Measurements from ENCODE around the gene JAKMIP1. TPM values are rescaled to one million over a fixed set of nuclear protein-coding genes. Genes with fewer than 3 reads are reported as not detected.

Gene JAKMIP1
- total RNA-seq, 1 donor from 2014 or later = not detected

DNA sequence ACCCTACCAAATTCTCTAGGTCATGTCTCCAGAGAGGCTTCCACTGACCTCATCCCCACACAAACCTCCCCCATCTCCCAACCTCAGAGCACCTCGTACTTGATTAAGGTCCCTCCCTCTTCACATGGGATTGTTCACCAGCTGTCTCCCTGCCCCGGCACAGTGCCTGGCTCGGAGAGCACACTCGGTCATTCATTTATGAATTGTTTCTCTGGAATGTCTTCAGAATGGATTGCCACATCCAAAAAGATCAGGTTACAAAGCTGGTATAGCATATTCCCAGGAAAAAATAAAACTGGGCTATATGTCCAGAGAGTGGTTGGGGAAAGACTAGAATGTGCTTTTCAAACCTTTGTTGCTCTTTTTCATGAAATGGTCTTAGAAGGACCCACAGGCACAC is 21.6 kb downstream of the JAKMIP1 start:
- TF ChIP-seq, protein P1, sequence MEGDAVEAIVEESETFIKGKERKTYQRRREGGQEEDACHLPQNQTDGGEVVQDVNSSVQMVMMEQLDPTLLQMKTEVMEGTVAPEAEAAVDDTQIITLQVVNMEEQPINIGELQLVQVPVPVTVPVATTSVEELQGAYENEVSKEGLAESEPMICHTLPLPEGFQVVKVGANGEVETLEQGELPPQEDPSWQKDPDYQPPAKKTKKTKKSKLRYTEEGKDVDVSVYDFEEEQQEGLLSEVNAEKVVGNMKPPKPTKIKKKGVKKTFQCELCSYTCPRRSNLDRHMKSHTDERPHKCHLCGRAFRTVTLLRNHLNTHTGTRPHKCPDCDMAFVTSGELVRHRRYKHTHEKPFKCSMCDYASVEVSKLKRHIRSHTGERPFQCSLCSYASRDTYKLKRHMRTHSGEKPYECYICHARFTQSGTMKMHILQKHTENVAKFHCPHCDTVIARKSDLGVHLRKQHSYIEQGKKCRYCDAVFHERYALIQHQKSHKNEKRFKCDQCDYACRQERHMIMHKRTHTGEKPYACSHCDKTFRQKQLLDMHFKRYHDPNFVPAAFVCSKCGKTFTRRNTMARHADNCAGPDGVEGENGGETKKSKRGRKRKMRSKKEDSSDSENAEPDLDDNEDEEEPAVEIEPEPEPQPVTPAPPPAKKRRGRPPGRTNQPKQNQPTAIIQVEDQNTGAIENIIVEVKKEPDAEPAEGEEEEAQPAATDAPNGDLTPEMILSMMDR (IDR thresholded peaks at IDR 0.05; ENCODE audit: unreplicated experiment) = no peak

DNA sequence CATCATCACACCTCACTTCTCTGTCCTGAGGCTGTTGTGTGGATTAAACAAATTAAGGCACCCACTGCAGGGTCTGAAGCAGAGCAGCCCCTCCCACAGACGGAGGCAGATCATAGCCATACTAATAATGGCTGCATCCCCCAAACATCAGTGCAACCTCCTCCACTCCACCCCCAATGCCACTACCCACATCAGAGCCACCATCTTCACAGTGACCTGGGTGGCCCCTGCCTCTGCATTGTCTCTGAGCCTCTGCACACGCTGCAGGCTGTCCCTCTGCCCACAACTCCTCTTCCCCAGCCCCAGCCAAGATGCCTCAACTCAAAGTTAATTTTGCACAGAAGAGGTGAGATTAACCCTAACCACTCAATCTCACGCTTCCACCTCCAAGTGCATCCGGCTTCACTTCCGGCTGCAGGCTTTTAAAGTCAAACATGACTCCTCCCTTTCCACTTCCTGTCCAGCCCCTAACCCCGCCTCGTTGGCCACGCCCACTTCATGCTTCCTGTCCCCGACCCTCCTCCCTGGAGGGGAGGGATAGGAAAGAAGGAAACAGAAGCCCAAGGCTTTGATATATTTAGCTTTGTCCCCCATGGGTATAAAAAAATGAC is 22.7 kb downstream of the JAKMIP1 start:
- no peaks in the 10 kb centered on the region for H3K36me3 Mint-ChIP-seq (ENCODE audit: low read depth, unreplicated experiment)
- H3K9me3 Mint-ChIP-seq (ENCODE audit: unreplicated experiment) = no peaks in the 10 kb centered on the region
- no peak overlapping the region for H3K27ac Mint-ChIP-seq (ENCODE audit: unreplicated experiment)
- no peak overlapping the region for H3K4me3 Mint-ChIP-seq (ENCODE audit: unreplicated experiment)
- no peaks in the 10 kb centered on the region for H3K4me1 Mint-ChIP-seq (ENCODE audit: unreplicated experiment)
- TF ChIP-seq, protein P1 (IDR thresholded peaks at IDR 0.05; ENCODE audit: unreplicated experiment) = no peak
- DNase-seq (ENCODE audit: low spot score) = no peak
- H3K27me3 Mint-ChIP-seq (ENCODE audit: unreplicated experiment) = peaks cover 14% of the 10 kb centered on the region

More for the DNA sequence above, 21.6 kb downstream of the JAKMIP1 start:
- no peak for DNase-seq (ENCODE audit: low spot score)
- Mint-ChIP-seq H3K27ac (ENCODE audit: unreplicated experiment) (no peak overlapping the region), H3K27me3 (ENCODE audit: unreplicated experiment) (peaks cover 10% of the 10 kb centered on the region), H3K9me3 (ENCODE audit: unreplicated experiment) (no peaks in the 10 kb centered on the region), H3K4me1 (ENCODE audit: unreplicated experiment) (no peaks in the 10 kb centered on the region), H3K36me3 (ENCODE audit: low read depth, unreplicated experiment) (no peaks in the 10 kb centered on the region), H3K4me3 (ENCODE audit: unreplicated experiment) (no peak overlapping the region)

DNA sequence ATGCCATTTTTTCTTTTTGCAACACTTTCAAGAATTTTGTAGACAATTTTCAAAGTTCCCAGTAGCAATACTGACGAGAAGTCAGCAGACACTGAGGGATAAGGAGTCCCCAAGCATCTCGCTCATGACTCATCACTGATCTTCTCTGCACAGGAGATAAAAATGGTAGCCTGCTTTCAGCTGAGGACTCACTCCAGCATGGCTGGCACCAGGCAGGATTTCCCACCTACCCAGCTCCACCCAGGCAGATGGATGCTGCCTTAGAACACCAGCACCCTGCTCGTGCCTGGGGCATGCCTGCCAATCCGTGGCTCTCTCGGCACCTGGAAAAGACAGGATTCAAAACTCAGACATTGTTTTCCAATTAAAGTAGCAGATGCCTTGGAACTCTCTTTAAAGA is 24.9 kb downstream of the JAKMIP1 start:
- TF ChIP-seq, protein P1 (IDR thresholded peaks at IDR 0.05; ENCODE audit: unreplicated experiment) = no peak
- H3K4me1 Mint-ChIP-seq (ENCODE audit: unreplicated experiment) = peaks cover 3% of the 10 kb centered on the region
- peaks cover 14% of the 10 kb centered on the region for H3K27me3 Mint-ChIP-seq (ENCODE audit: unreplicated experiment)
- peaks cover 4% of the 10 kb centered on the region for H3K36me3 Mint-ChIP-seq (ENCODE audit: low read depth, unreplicated experiment)
- DNase-seq (ENCODE audit: low spot score) = no peak
- H3K9me3 Mint-ChIP-seq (ENCODE audit: unreplicated experiment) = no peaks in the 10 kb centered on the region
- no peak overlapping the region for H3K4me3 Mint-ChIP-seq (ENCODE audit: unreplicated experiment)
- no peak overlapping the region for H3K27ac Mint-ChIP-seq (ENCODE audit: unreplicated experiment)

DNA sequence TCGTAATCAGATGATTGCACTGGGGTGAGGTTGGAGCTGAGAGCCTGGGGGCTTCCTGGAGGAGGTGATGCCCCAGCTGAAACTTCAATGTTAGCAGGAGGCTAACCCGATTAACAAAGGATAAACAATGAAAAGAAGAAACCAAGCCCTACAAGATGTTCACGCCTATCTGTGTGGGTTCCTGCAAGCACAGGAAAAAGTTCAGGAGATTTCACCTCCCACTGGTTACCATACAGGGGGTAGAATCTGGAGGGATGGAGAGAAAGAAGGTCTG is 27.5 kb downstream of the JAKMIP1 start:
- Mint-ChIP-seq H3K4me1 (ENCODE audit: unreplicated experiment) (peaks cover 3% of the 10 kb centered on the region), H3K27me3 (ENCODE audit: unreplicated experiment) (peaks cover 12% of the 10 kb centered on the region), H3K9me3 (ENCODE audit: unreplicated experiment) (no peaks in the 10 kb centered on the region), H3K4me3 (ENCODE audit: unreplicated experiment) (no peak overlapping the region), H3K27ac (ENCODE audit: unreplicated experiment) (no peak overlapping the region), H3K36me3 (ENCODE audit: low read depth, unreplicated experiment) (peaks cover 4% of the 10 kb centered on the region)
- TF ChIP-seq, protein P1 (IDR thresholded peaks at IDR 0.05; ENCODE audit: unreplicated experiment) = no peak
- no peak for DNase-seq (ENCODE audit: low spot score)

DNA sequence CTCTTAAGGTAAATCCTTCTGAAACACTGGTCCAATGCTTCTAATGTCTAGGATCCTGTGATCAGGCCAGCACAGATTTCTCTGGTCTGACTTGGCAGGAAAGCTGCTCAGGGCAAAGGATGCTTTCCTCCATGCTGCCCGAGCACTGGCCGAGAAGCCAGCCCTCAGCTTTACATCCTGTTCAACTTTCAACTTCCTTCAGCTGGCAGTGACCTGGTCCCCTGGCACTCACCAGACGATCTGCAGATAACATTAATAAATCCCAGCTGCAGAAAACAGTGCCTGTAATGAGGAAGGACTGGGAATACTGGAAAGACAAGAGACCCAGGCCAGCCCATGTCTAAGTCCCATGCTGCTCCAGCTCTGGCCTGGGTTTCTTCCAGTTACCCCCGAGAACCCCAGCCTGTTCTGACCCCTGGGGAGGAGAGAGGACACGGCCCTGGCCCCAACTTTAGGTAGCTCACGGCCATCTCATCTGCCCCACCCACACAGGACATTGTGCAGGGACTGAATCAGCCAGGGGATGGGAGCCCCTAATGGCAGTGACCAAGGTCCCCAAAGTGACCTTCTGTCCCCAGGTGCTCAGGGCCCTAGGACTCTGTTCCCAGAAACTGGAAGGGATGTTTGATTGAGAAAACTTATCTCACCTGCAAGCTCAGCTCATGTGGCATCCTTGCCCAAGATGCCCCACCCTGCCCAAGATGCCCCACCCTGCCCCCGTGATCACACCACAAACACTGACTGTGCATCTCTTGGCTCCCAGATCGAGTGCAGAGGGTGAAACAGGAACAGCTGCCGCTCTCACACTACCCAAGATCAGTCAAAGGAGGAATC is 28.0 kb downstream of the JAKMIP1 start:
- Mint-ChIP-seq H3K36me3 (ENCODE audit: low read depth, unreplicated experiment) (peaks cover 4% of the 10 kb centered on the region), H3K9me3 (ENCODE audit: unreplicated experiment) (no peaks in the 10 kb centered on the region), H3K4me3 (ENCODE audit: unreplicated experiment) (no peak overlapping the region), H3K27ac (ENCODE audit: unreplicated experiment) (no peak overlapping the region), H3K27me3 (ENCODE audit: unreplicated experiment) (peaks cover 12% of the 10 kb centered on the region), H3K4me1 (ENCODE audit: unreplicated experiment) (peaks cover 3% of the 10 kb centered on the region)
- no peak for DNase-seq (ENCODE audit: low spot score)
- TF ChIP-seq, protein P1 (IDR thresholded peaks at IDR 0.05; ENCODE audit: unreplicated experiment) = no peak
